ENCODE results near the gene PGGT1B.

GRCh38 chr5:115257981-115258380 is 4.7 kb downstream of the PGGT1B start:
- TF ChIP-seq NFIC (IDR thresholded peaks at IDR 0.05; ENCODE audit: borderline replicate concordance) (no peak), RAD21 (IDR thresholded peaks at IDR 0.05; ENCODE audit: low read length) (no peak), CHD2 (IDR thresholded peaks at IDR 0.05; ENCODE audit: low read length, partially characterized antibody) (no peak), ZBTB33 (IDR thresholded peaks at IDR 0.05; ENCODE audit: borderline replicate concordance, low read depth) (no peak), RXRA (IDR thresholded peaks at IDR 0.05; ENCODE audit: borderline replicate concordance, low read depth) (no peak)
